K562 (cell line): Measurements from ENCODE around the gene C11orf98. TPM values are rescaled to one million over a fixed set of nuclear protein-coding genes. Genes with fewer than 3 reads are reported as not detected.
A peak's percentile ranks its signal among the peaks of the same experiment; 100 is the strongest.

Experiments used
- CREB1 ChIP-seq, 2 experiments: sonication (generic) in 1 of 2; formaldehyde crosslinking in 1 of 2; IDR thresholded peaks; 2 replicates each; pipeline versions ENCODE4 v1.6.1 to v1.8.0; 2012 to 2022; ENCODE audit warnings: inconsistent platforms in 1 of 2, mild to moderate bottlenecking in 1 of 2, missing genetic modification reagents in 1 of 2, moderate library complexity in 1 of 2
- ERF ChIP-seq: fragments of 450-650 bp; formaldehyde crosslinking; IDR thresholded peaks from 2 replicates; pipeline ENCODE4 v1.4.0; 2020; ENCODE audit warnings: mild to moderate bottlenecking, mixed read lengths
- EWSR1 ChIP-seq: fragments of 450-650 bp; IDR thresholded peaks from 2 replicates; pipeline ENCODE4 v1.6.1; 2018; ENCODE audit warnings: borderline replicate concordance, mild to moderate bottlenecking, low read depth, moderate library complexity; ENCODE audit not compliant: partially characterized antibody
- GABPB2 ChIP-seq: fragments of 250-450 bp; sonication (Bioruptor Pico); conservative IDR thresholded peaks from 2 replicates; pipeline ENCODE4 v1.5.1; 2021; ENCODE audit warnings: mild to moderate bottlenecking
- HEY1 ChIP-seq: fragments of 250-450 bp; sonication (Bioruptor Pico); IDR thresholded peaks from 2 replicates; pipeline ENCODE4 v1.5.0; 2020; ENCODE audit warnings: mild to moderate bottlenecking, moderate library complexity, borderline replicate concordance
- IRF1 ChIP-seq: sonication (generic); formaldehyde crosslinking; IDR thresholded peaks from 2 replicates; pipeline ENCODE4 v1.8.0; 2022; ENCODE audit warnings: missing genetic modification reagents, mild to moderate bottlenecking, borderline replicate concordance
- IRF9 ChIP-seq: fragments of 450-650 bp; IDR thresholded peaks from 2 replicates; pipeline ENCODE4 v1.6.1; 2016; ENCODE audit warnings: missing biosample characterization, missing genetic modification characterization
- MAFF ChIP-seq: IDR thresholded peaks from 2 replicates; pipeline ENCODE4 v1.6.1; 2012; ENCODE audit warnings: low read length, improper control_type of control experiment
- NONO ChIP-seq, 2 experiments: fragments of 200-400 bp in 1 of 2; fragments of 450-650 bp in 1 of 2; formaldehyde crosslinking in 1 of 2; IDR thresholded peaks; 2 replicates each; pipeline ENCODE4 v1.6.1; 2017; ENCODE audit warnings: low read depth in 2 of 2, mild to moderate bottlenecking in 2 of 2, moderate library complexity in 2 of 2, low read length in 1 of 2
- NR4A1 ChIP-seq, 2 experiments: fragments of 250-450 bp in 1 of 2; fragments of 450-650 bp in 1 of 2; sonication (Bioruptor Pico) in 1 of 2; IDR thresholded peaks; 2 replicates each; pipeline versions ENCODE4 v1.4.0 to v1.6.1; 2016 to 2020; ENCODE audit warnings: mild to moderate bottlenecking in 2 of 2, missing compliant biosample characterization in 1 of 2, missing genetic modification characterization in 1 of 2, moderate library complexity in 1 of 2
- PHB2 ChIP-seq: fragments of 450-650 bp; IDR thresholded peaks from 2 replicates; pipeline ENCODE4 v1.6.1; 2017; ENCODE audit warnings: low read depth
- SMAD1 ChIP-seq: fragments of 150-350 bp; IDR thresholded peaks from 2 replicates; pipeline ENCODE4 v1.6.1; 2014; ENCODE audit warnings: low read length, low read depth; ENCODE audit not compliant: partially characterized antibody
- SRSF1 ChIP-seq: fragments of 200-400 bp; formaldehyde crosslinking; IDR thresholded peaks from 2 replicates; pipeline ENCODE4 v1.6.1; 2017; ENCODE audit warnings: mild to moderate bottlenecking, low read depth, low read length, moderate library complexity
- TARDBP ChIP-seq: fragments of 450-650 bp; IDR thresholded peaks from 2 replicates; pipeline ENCODE4 v1.6.1; 2016
- YY1 ChIP-seq, 3 experiments: IDR thresholded peaks; 2 replicates each; pipeline ENCODE4 v1.6.1; 2011; ENCODE audit warnings: low read length in 2 of 3, mild to moderate bottlenecking in 2 of 3, moderate library complexity in 2 of 3, borderline replicate concordance in 1 of 3, control low read depth in 1 of 3, low read depth in 1 of 3; ENCODE audit not compliant: insufficient read depth in 3 of 3, insufficient replicate concordance in 2 of 3, control insufficient read depth in 1 of 3, insufficient read length in 1 of 3; ENCODE audit errors: extremely low read depth in 1 of 3
- ZBTB11 ChIP-seq, 3 experiments: fragments of 200-800 bp in 1 of 3; fragments of 250-450 bp in 1 of 3; fragments of 450-650 bp in 1 of 3; sonication (Bioruptor Pico) in 1 of 3; sonication (Bioruptor generic) in 1 of 3; formaldehyde crosslinking in 1 of 3; IDR thresholded peaks; 2 replicates each; pipeline versions ENCODE4 v1.6.1 to v1.8.0; 2016 to 2022; ENCODE audit warnings: mild to moderate bottlenecking in 2 of 3, missing genetic modification characterization in 2 of 3, missing compliant biosample characterization in 1 of 3, moderate library complexity in 1 of 3
- ZKSCAN3 ChIP-seq: fragments of 250-450 bp; sonication (Bioruptor Pico); IDR thresholded peaks from 2 replicates; pipeline ENCODE4 v1.4.0; 2020
- ZNF586 ChIP-seq: fragments of 450-650 bp; formaldehyde crosslinking; conservative IDR thresholded peaks from 2 replicates; pipeline ENCODE4 v1.4.0; 2020; ENCODE audit warnings: mild to moderate bottlenecking, moderate library complexity
- ZNF75A ChIP-seq: fragments of 450-650 bp; formaldehyde crosslinking; IDR thresholded peaks from 2 replicates; pipeline ENCODE4 v1.4.0; 2020; ENCODE audit warnings: mild to moderate bottlenecking
- polyA plus RNA-seq, 8 experiments: library from polyadenylated mRNA; depleted of rRNA in 4 of 8; stranded (reverse) in 5 of 8; unstranded in 3 of 8; fragments of >200 nt; fragmentation: Nextera tagmentation in 2 of 8; fragmentation: Illumina TruSeq in 1 of 8; extraction: Ambion mirVana in 2 of 8; extraction: Trizol in 1 of 8; gene quantifications; 2 replicates each; pipeline versions ENCODE4 v1.2.1 to v1.2.3, GENCODE V29; 2011 to 2014; ENCODE audit warnings: inconsistent platforms in 1 of 8, missing spikeins in 1 of 8
- total RNA-seq, 7 experiments: library from RNA; depleted of rRNA in 6 of 7; stranded (reverse); fragments of >200 nt in 6 of 7; fragmentation: Illumina TruSeq in 2 of 7; extraction: Trizol in 2 of 7; gene quantifications; 2 replicates each; pipeline versions ENCODE4 v1.2.1 to v1.2.3, GENCODE V29; 2011 to 2021; ENCODE audit warnings: low replicate concordance in 1 of 7

The C11orf98 gene
- total and polyA plus RNA-seq, 9 of the 15 experiments (the other 6 are each of a cell fraction or from before 2014, with no cell fraction given): 103 to 352 (median 218) TPM

- TF ChIP-seq ZBTB11 (CRISPR knock-in tag; IDR thresholded peaks at IDR 0.05) (peak in 1 of 3 experiments; percentile 96; a peak in 3 of 6 replicates), CREB1 (IDR thresholded peaks at IDR 0.05) (peak; percentile 32; the same call in 1 of the 2 replicates), CREB1 (CRISPR knock-in tag; IDR thresholded peaks at IDR 0.05) (0 out of 2 replicates have a peak, but pooled peaks have one; percentile 21), EWSR1 (no peak), NONO (IDR thresholded peaks at IDR 0.05; ENCODE audit: low read depth in 2 of 2, low read length in 1 of 2) (peak; percentile 63 to 90; a peak in 3 of 4 replicates), SMAD1 (peak; percentile 97), IRF9 (tag) (no peak), PHB2 (no peak), ZNF75A (no peak), ZKSCAN3 (CRISPR knock-in tag) (no peak), IRF1 (CRISPR knock-in tag) (no peak), NR4A1 (CRISPR knock-in tag; IDR thresholded peaks at IDR 0.05) (no peak), NR4A1 (tag; IDR thresholded peaks at IDR 0.05) (no peak), MAFF (no peak), ZNF586 (CRISPR knock-in tag) (0 out of 2 replicates have a peak, but pooled peaks have one; percentile 54), ERF (CRISPR knock-in tag) (peak; percentile 69; the same call in 1 of the 2 replicates), YY1 (IDR thresholded peaks at IDR 0.05; ENCODE audit: borderline replicate concordance in 1 of 3, control insufficient read depth in 1 of 3, extremely low read depth in 1 of 3, insufficient read depth in 3 of 3, insufficient read length in 1 of 3, insufficient replicate concordance in 2 of 3, low read depth in 1 of 3, low read length in 2 of 3) (peak in 2 of 3 experiments; percentile 7 to 44), HEY1 (CRISPR knock-in tag) (peak; percentile 78; the same call in 1 of the 2 replicates), SRSF1 (no peak), GABPB2 (no peak), TARDBP (0 out of 2 replicates have a peak, but pooled peaks have one; percentile 52)
Observed at GRCh38 chr11:62665075-62665598, at the start of gene C11orf98, which contains the start of gene CSKMT (continued).
